BJ (cell line): ENCODE measurements around the gene F2. TPM values are rescaled to one million over a fixed set of nuclear protein-coding genes. Genes with fewer than 3 reads are reported as not detected.
"Not testable (repeated sequence)": the region's sequence is repeated elsewhere in the genome, so short reads cannot be mapped to it uniquely, and the experiment has no call there.

Source experiments
- CTCF ChIA-PET: fragments of 350-600 bp; formaldehyde crosslinking; extraction: SDS; loops from one replicate; lab custom pipeline; 2021; ENCODE audit warnings: antibody characterized with exemption, inconsistent platforms; lab: Yijun Ruan, JAX
- POLR2A ChIA-PET: fragments of 300-600 bp; sonication (Branson Sonifier 250); formaldehyde crosslinking; extraction: SDS; loops from one replicate; lab custom pipeline; 2021; ENCODE audit warnings: antibody characterized with exemption; lab: Charles Lee
- DNase-seq: peaks from one replicate; pipeline ENCODE4 v3.0.0-alpha.2; 2011; ENCODE audit warnings: low read depth
- H3K27me3 ChIP-seq: 2 replicates; pipeline ENCODE4 v1.6.0; 2011; ENCODE audit warnings: low read length; ENCODE audit not compliant: control insufficient read depth, insufficient read depth
- H3K36me3 ChIP-seq: 2 replicates; pipeline ENCODE4 v1.5.1; 2011; ENCODE audit warnings: low read length; ENCODE audit not compliant: control insufficient read depth, insufficient read depth
- H3K4me3 ChIP-seq: 2 replicates; pipeline ENCODE4 v1.5.1; 2011; ENCODE audit warnings: low read depth, mild to moderate bottlenecking, control low read depth, low read length
- polyA minus RNA-seq: library from RNA; depleted of rRNA, polyadenylated mRNA; stranded (reverse); fragments of >200 nt; gene quantifications from 2 replicates; pipeline ENCODE4 v1.2.3, GENCODE V29; 2011; rRNA and poly(A)+ RNA removed
- polyA plus RNA-seq: library from polyadenylated mRNA; depleted of rRNA; stranded (reverse); fragments of >200 nt; gene quantifications from 2 replicates; pipeline ENCODE4 v1.2.3, GENCODE V29; 2011; rRNA removed
- TF ChIP-seq, protein P1 (sequence below): IDR thresholded peaks from 2 replicates; pipeline ENCODE4 v1.5.1; 2011; ENCODE audit warnings: low read depth, mild to moderate bottlenecking, control low read depth, inconsistent platforms, low read length, moderate library complexity; ENCODE audit not compliant: insufficient read depth

The F2 gene
- 0.05 TPM in 1 of 2 replicates, not detected in the other for polyA plus RNA-seq
- polyA minus RNA-seq, result not detected in 2 replicates

- no peaks in the 10 kb centered on the region for H3K36me3 ChIP-seq
- POLR2A ChIA-PET, result no interaction called here
- TF ChIP-seq, protein P1, sequence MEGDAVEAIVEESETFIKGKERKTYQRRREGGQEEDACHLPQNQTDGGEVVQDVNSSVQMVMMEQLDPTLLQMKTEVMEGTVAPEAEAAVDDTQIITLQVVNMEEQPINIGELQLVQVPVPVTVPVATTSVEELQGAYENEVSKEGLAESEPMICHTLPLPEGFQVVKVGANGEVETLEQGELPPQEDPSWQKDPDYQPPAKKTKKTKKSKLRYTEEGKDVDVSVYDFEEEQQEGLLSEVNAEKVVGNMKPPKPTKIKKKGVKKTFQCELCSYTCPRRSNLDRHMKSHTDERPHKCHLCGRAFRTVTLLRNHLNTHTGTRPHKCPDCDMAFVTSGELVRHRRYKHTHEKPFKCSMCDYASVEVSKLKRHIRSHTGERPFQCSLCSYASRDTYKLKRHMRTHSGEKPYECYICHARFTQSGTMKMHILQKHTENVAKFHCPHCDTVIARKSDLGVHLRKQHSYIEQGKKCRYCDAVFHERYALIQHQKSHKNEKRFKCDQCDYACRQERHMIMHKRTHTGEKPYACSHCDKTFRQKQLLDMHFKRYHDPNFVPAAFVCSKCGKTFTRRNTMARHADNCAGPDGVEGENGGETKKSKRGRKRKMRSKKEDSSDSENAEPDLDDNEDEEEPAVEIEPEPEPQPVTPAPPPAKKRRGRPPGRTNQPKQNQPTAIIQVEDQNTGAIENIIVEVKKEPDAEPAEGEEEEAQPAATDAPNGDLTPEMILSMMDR, result no peak
- CTCF ChIA-PET, result no interaction called here
- no peak within 1 kb of the TSS for H3K4me3 ChIP-seq
- H3K27me3 ChIP-seq, result no peaks in the 10 kb centered on the region
- DNase-seq, result no peak
Measured at GRCh38 chr11:46719048-46719542, at the start of gene F2. F2 (plus strand) TSS chr11:46719213; CDS start chr11:46719236, 23 bp downstream.

- TF ChIP-seq, protein P1, result 0 out of 2 replicates have a peak, but pooled peaks have one; percentile 22
- CTCF ChIA-PET, result interaction anchor here (0.6 to 1.5 kb wide), 5 partner anchors 12 to 224 kb away, joined by 3 to 4 read pairs (median 3); partner anchors contain the start of genes ATG13 and HARBI1
- Histone ChIP-seq H3K27me3 (no peaks in the 10 kb centered on the region), H3K36me3 (peaks cover 20% of the 10 kb centered on the region), H3K4me3 (no peak overlapping the region)
- POLR2A ChIA-PET, result no interaction called here
- DNase-seq, result no peak
Measured at GRCh38 chr11:46669711-46670139, 49.3 kb upstream of the F2 start.

DNA sequence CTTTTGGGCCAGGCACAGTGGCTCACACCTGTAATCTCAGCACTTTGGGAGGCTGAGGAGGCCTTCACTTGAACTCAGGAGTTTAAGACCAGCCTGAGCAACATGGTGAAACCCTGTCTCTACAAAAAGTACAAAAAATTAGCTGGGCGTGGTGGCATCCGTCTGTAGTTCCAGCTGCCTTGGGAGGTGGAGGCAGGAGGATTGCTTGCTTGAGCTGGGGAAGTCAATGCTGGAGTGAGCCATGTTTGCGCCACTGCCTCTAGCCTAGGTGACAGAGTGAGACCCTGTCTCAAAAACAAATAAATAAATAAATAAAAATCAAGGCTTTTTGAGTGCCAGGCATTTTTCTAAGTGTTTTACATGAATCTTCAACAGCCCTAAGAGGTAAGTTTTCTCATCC is 48.5 kb upstream of the F2 start:
- CTCF ChIA-PET, result interaction anchor here (1.0 to 1.5 kb wide), 4 partner anchors 8 to 53 kb away, joined by 4 to 7 read pairs (median 4); partner anchors contain the start of genes ATG13 and HARBI1
- H3K27me3 ChIP-seq, H3K4me3 ChIP-seq, POLR2A ChIA-PET, DNase-seq: not testable (repeated sequence)
- H3K36me3 ChIP-seq, result peaks cover 16% of the 10 kb centered on the region

GRCh38 chr11:46671958-46672315 is 47.1 kb upstream of the F2 start:
- no peak for DNase-seq
- TF ChIP-seq, protein P1, result no peak
- Histone ChIP-seq H3K27me3 (no peaks in the 10 kb centered on the region), H3K36me3 (peaks cover 19% of the 10 kb centered on the region), H3K4me3 (no peak overlapping the region)
- ChIA-PET CTCF (interaction anchor here (0.9 to 1.1 kb wide), 2 partner anchors 54 to 60 kb away, joined by 3 read pairs; partner anchors contain the start of genes ATG13 and HARBI1), POLR2A (no interaction called here)

- Histone ChIP-seq H3K36me3 (peaks cover 21% of the 10 kb centered on the region), H3K4me3 (no peak overlapping the region), H3K27me3 (no peaks in the 10 kb centered on the region)
- no peak for DNase-seq
- POLR2A ChIA-PET, result no interaction called here
- CTCF ChIA-PET, result interaction anchor here (1.0 kb wide), 1 partner anchor 13 kb away, joined by 3 read pairs; no protein-coding TSS in a partner anchor
- TF ChIP-seq, protein P1, result no peak
Measured at GRCh38 chr11:46672381-46672839, 46.6 kb upstream of the F2 start.
